ENCODE measurements around the gene PTPRS.

PTPRS gene

DNA sequence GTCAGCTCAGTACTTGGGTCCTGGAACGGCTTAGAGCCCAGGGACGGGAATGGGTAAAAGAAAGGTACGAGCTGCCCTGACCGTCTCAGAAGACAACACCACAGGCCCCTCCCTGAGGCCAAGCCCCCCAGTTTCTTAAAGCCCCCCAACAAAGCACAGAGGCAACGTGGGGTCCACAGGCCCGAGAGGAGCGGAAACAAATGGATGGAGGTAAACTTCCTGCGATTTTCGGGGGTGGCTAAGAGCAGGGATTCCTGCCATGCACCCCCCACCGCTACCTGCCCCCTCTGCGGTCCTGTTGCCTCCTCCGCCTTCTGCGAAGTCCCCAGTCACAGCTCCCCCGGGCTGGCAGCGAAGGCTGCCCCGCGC lies 48.2 kb downstream of the PTPRS start (continued):
- no peak for TF ChIP-seq ZNF155 (tag by site-specific recombination; IDR thresholded peaks at IDR 0.05)

DNA sequence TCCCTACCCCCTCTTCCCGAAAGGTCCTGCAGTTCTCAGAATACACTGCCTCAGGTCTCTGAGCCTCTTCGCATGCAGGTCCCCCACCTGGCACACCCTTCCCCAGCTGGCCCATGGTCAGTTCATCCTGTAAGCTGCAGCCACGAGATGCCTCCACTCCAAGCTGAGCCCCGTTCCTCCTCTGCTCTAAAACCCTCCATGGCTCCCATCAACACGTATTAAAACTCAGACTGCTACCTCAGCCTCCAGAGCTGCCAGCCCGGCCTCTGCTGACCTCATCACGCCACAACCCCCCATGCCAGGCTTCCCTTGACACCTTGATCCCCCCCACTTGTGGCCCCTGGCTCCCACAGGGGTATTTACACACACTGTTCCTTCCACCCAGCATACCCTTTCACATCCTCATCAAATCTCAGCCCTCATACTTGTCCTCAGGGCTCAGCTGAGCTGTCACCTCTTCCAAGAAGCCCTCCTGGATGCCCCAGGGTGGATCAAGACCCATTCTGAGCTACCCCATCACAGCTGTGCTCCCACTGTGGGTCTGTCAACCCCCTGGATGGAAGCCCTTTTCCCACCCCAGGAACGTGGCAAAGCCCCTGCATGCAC lies 48.9 kb downstream of the PTPRS start:
- Histone ChIP-seq H3K9me3 (ENCODE audit: control insufficient read depth, insufficient read depth, low read depth, low read length) (no peaks in the 10 kb centered on the region), H3K4me1 (ENCODE audit: control insufficient read depth, insufficient read depth, low read length) (peaks cover 2% of the 10 kb centered on the region; the same call in 1 of the 2 replicates), H3K4me3 (ENCODE audit: low read depth, low read length) (no peak overlapping the region), H3K36me3 (ENCODE audit: control insufficient read depth in 2 of 2, insufficient read depth in 1 of 2, low read length in 2 of 2) (no peaks in the 10 kb centered on the region), H3K27ac (ENCODE audit: extremely low read depth, low read depth, low read length) (no peak overlapping the region)
- ChIA-PET POLR2A (interaction anchor here (0.6 to 2.0 kb wide), 2 partner anchors 17 to 145 kb away, joined by 5 to 11 read pairs; no protein-coding TSS in a partner anchor), CTCF (interaction anchor here (0.6 kb wide), 1 partner anchor 133 kb away, joined by 3 read pairs; no protein-coding TSS in a partner anchor)
- no peak for TF ChIP-seq ZNF530 (tag by site-specific recombination; IDR thresholded peaks at IDR 0.05; ENCODE audit: low read depth)
- TF ChIP-seq ZNF16 (tag by site-specific recombination; IDR thresholded peaks at IDR 0.05; ENCODE audit: low read depth): peak; percentile 94
- TF ChIP-seq, protein P1, sequence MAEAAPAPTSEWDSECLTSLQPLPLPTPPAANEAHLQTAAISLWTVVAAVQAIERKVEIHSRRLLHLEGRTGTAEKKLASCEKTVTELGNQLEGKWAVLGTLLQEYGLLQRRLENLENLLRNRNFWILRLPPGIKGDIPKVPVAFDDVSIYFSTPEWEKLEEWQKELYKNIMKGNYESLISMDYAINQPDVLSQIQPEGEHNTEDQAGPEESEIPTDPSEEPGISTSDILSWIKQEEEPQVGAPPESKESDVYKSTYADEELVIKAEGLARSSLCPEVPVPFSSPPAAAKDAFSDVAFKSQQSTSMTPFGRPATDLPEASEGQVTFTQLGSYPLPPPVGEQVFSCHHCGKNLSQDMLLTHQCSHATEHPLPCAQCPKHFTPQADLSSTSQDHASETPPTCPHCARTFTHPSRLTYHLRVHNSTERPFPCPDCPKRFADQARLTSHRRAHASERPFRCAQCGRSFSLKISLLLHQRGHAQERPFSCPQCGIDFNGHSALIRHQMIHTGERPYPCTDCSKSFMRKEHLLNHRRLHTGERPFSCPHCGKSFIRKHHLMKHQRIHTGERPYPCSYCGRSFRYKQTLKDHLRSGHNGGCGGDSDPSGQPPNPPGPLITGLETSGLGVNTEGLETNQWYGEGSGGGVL (tag by site-specific recombination; IDR thresholded peaks at IDR 0.05): 0 out of 2 replicates have a peak, but pooled peaks have one; percentile 25
- TF ChIP-seq, protein P2, sequence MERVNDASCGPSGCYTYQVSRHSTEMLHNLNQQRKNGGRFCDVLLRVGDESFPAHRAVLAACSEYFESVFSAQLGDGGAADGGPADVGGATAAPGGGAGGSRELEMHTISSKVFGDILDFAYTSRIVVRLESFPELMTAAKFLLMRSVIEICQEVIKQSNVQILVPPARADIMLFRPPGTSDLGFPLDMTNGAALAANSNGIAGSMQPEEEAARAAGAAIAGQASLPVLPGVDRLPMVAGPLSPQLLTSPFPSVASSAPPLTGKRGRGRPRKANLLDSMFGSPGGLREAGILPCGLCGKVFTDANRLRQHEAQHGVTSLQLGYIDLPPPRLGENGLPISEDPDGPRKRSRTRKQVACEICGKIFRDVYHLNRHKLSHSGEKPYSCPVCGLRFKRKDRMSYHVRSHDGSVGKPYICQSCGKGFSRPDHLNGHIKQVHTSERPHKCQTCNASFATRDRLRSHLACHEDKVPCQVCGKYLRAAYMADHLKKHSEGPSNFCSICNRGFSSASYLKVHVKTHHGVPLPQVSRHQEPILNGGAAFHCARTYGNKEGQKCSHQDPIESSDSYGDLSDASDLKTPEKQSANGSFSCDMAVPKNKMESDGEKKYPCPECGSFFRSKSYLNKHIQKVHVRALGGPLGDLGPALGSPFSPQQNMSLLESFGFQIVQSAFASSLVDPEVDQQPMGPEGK (tag by site-specific recombination; IDR thresholded peaks at IDR 0.05): peak; percentile 48; the same call in 1 of the 2 replicates
- TF ChIP-seq SP2 (tag by site-specific recombination; IDR thresholded peaks at IDR 0.05): no peak
- TF ChIP-seq ZNF354C (tag by site-specific recombination; IDR thresholded peaks at IDR 0.05; ENCODE audit: borderline replicate concordance, low read depth): no peak
- TF ChIP-seq, protein P3, sequence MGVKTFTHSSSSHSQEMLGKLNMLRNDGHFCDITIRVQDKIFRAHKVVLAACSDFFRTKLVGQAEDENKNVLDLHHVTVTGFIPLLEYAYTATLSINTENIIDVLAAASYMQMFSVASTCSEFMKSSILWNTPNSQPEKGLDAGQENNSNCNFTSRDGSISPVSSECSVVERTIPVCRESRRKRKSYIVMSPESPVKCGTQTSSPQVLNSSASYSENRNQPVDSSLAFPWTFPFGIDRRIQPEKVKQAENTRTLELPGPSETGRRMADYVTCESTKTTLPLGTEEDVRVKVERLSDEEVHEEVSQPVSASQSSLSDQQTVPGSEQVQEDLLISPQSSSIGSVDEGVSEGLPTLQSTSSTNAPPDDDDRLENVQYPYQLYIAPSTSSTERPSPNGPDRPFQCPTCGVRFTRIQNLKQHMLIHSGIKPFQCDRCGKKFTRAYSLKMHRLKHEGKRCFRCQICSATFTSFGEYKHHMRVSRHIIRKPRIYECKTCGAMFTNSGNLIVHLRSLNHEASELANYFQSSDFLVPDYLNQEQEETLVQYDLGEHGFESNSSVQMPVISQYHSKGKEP (tag by site-specific recombination; IDR thresholded peaks at IDR 0.05): no peak
- TF ChIP-seq GLIS1 (tag by site-specific recombination; IDR thresholded peaks at IDR 0.05): peak; percentile 71
